SK-N-SH treated with all-trans-retinoic acid at 6 μM for 48 hours (cell line): ENCODE measurements around the gene VAV3.

Source experiments
- ATAC-seq: fragments of 200-7000 bp; cut with Tn5 transposase; 3 replicates; pipeline ENCODE4 v1.9.1; 2020; ENCODE audit warnings: mild to moderate bottlenecking, moderate library complexity
- CSDC2 ChIP-seq: fragments of 250-450 bp; sonication (Bioruptor Pico); IDR thresholded peaks from 2 replicates; pipeline ENCODE4 v1.5.0; 2020; ENCODE audit warnings: mild to moderate bottlenecking, moderate library complexity
- ESRRG ChIP-seq: fragments of 250-450 bp; sonication (Bioruptor Pico); IDR thresholded peaks from 2 replicates; pipeline ENCODE4 v1.6.1; 2021; ENCODE audit warnings: mild to moderate bottlenecking
- GLIS3 ChIP-seq: fragments of 250-450 bp; sonication (Bioruptor Pico); IDR thresholded peaks from 2 replicates; pipeline ENCODE4 v1.5.0; 2020; ENCODE audit warnings: mild to moderate bottlenecking, moderate library complexity
- ISL1 ChIP-seq: fragments of 250-450 bp; sonication (Bioruptor Pico); IDR thresholded peaks from 2 replicates; pipeline ENCODE4 v2.1.2; 2022; ENCODE audit warnings: mild to moderate bottlenecking, moderate library complexity
- OSR1 ChIP-seq: fragments of 250-450 bp; sonication (Bioruptor Pico); IDR thresholded peaks from 2 replicates; pipeline ENCODE4 v1.8.0; 2022; ENCODE audit warnings: moderate library complexity, mild to moderate bottlenecking, inconsistent platforms
- PPARA ChIP-seq: fragments of 250-450 bp; sonication (Bioruptor Pico); IDR thresholded peaks from 2 replicates; pipeline ENCODE4 v1.5.0; 2020; ENCODE audit warnings: mild to moderate bottlenecking, borderline replicate concordance
- RARB ChIP-seq: fragments of 250-450 bp; sonication (Bioruptor Pico); IDR thresholded peaks from 2 replicates; pipeline ENCODE4 v1.8.0; 2021; ENCODE audit warnings: mild to moderate bottlenecking, moderate library complexity
- TCF4 ChIP-seq: fragments of 250-450 bp; sonication (Bioruptor Pico); IDR thresholded peaks from 2 replicates; pipeline ENCODE4 v1.8.0; 2021; ENCODE audit warnings: mild to moderate bottlenecking, moderate library complexity, borderline replicate concordance
- ZC3H10 ChIP-seq: fragments of 250-450 bp; sonication (Bioruptor Pico); IDR thresholded peaks from 2 replicates; pipeline ENCODE4 v1.5.1; 2021; ENCODE audit warnings: mild to moderate bottlenecking, moderate library complexity
- ZFP3 ChIP-seq: fragments of 250-450 bp; sonication (Bioruptor Pico); IDR thresholded peaks from 2 replicates; pipeline ENCODE4 v1.5.0; 2020; ENCODE audit warnings: mild to moderate bottlenecking, moderate library complexity
- ZFP30 ChIP-seq: fragments of 450-650 bp; formaldehyde crosslinking; IDR thresholded peaks from 2 replicates; pipeline ENCODE4 v1.5.0; 2022; ENCODE audit warnings: mild to moderate bottlenecking, moderate library complexity
- ZNF565 ChIP-seq: fragments of 450-650 bp; formaldehyde crosslinking; conservative IDR thresholded peaks from 2 replicates; pipeline ENCODE4 v1.5.0; 2020; ENCODE audit warnings: low read depth, mild to moderate bottlenecking, moderate library complexity
- ZNF70 ChIP-seq: fragments of 450-650 bp; formaldehyde crosslinking; IDR thresholded peaks from 2 replicates; pipeline ENCODE4 v1.5.0; 2020; ENCODE audit warnings: mild to moderate bottlenecking, moderate library complexity
- TF ChIP-seq, protein P1 (sequence below): fragments of 250-450 bp; sonication (Bioruptor Pico); IDR thresholded peaks from 2 replicates; pipeline ENCODE4 v1.8.0; 2020; ENCODE audit warnings: mild to moderate bottlenecking, moderate library complexity, borderline replicate concordance
- TF ChIP-seq, protein P2 (sequence below): fragments of 250-450 bp; sonication (Bioruptor Pico); IDR thresholded peaks from 2 replicates; pipeline ENCODE4 v1.5.0; 2020; ENCODE audit warnings: mild to moderate bottlenecking, moderate library complexity
- TF ChIP-seq, protein P3 (sequence below): fragments of 250-450 bp; sonication (Bioruptor Pico); IDR thresholded peaks from 2 replicates; pipeline ENCODE4 v1.5.1; 2021; ENCODE audit warnings: mild to moderate bottlenecking, moderate library complexity
- TF ChIP-seq, protein P4 (sequence below): fragments of 250-450 bp; sonication (Bioruptor Pico); IDR thresholded peaks from 2 replicates; pipeline ENCODE4 v1.5.1; 2020; ENCODE audit warnings: low read depth, mild to moderate bottlenecking, moderate library complexity

VAV3 gene

DNA sequence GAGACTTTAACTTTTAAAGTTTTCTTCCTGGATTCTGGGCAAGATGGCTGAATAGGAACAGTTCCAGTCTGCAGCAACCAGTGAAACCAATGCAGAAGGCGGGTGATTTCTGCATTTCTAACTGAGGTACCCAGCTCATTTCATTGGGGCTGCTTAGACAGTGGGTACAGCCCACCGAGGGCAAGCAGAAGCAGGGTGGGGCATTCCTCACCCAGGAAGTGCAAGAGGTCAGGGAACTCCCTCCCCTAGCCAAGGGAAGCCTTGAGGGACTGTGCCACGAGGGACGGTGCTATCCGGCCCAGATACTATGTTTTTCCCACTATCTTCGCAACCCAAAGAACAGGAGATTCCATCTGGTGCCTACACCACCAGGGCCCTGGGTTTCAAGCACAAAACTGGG is 121.0 kb downstream of the VAV3 start (continued):
- TF ChIP-seq, protein P1, sequence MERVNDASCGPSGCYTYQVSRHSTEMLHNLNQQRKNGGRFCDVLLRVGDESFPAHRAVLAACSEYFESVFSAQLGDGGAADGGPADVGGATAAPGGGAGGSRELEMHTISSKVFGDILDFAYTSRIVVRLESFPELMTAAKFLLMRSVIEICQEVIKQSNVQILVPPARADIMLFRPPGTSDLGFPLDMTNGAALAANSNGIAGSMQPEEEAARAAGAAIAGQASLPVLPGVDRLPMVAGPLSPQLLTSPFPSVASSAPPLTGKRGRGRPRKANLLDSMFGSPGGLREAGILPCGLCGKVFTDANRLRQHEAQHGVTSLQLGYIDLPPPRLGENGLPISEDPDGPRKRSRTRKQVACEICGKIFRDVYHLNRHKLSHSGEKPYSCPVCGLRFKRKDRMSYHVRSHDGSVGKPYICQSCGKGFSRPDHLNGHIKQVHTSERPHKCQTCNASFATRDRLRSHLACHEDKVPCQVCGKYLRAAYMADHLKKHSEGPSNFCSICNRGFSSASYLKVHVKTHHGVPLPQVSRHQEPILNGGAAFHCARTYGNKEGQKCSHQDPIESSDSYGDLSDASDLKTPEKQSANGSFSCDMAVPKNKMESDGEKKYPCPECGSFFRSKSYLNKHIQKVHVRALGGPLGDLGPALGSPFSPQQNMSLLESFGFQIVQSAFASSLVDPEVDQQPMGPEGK (CRISPR knock-in tag) = no peak
- TF ChIP-seq GLIS3 (CRISPR knock-in tag) (no peak), ZC3H10 (no peak)
- TF ChIP-seq, all 23 proteins: peak for 0

DNA sequence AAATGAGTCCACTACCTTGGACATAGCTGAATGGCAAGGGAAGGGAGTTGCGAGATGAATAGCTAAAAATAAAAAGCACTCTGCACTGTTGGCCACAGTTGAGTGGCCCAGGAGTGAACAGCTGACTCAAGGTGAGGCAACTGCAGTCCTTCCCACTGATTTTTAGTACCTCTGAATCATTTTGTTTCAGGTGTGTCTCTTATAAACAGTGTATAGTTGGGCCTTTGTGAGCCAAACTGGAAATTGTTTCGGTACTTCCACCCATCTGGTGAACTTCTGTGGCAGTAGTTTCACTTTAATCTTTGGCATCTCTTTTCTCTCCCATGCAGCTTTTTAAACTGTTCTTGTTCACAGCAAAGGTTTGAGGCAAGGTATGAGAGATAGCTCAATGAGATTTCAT is 122.7 kb downstream of the VAV3 start:
- ATAC-seq = no peak
- TF ChIP-seq ISL1 (CRISPR knock-in tag) (no peak), ZNF565 (CRISPR knock-in tag) (no peak), ZFP30 (CRISPR knock-in tag) (no peak), ZC3H10 (no peak), RARB (CRISPR knock-in tag) (no peak)
- TF ChIP-seq, protein P2, sequence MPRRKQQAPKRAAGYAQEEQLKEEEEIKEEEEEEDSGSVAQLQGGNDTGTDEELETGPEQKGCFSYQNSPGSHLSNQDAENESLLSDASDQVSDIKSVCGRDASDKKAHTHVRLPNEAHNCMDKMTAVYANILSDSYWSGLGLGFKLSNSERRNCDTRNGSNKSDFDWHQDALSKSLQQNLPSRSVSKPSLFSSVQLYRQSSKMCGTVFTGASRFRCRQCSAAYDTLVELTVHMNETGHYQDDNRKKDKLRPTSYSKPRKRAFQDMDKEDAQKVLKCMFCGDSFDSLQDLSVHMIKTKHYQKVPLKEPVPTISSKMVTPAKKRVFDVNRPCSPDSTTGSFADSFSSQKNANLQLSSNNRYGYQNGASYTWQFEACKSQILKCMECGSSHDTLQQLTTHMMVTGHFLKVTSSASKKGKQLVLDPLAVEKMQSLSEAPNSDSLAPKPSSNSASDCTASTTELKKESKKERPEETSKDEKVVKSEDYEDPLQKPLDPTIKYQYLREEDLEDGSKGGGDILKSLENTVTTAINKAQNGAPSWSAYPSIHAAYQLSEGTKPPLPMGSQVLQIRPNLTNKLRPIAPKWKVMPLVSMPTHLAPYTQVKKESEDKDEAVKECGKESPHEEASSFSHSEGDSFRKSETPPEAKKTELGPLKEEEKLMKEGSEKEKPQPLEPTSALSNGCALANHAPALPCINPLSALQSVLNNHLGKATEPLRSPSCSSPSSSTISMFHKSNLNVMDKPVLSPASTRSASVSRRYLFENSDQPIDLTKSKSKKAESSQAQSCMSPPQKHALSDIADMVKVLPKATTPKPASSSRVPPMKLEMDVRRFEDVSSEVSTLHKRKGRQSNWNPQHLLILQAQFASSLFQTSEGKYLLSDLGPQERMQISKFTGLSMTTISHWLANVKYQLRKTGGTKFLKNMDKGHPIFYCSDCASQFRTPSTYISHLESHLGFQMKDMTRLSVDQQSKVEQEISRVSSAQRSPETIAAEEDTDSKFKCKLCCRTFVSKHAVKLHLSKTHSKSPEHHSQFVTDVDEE (CRISPR knock-in tag) = no peak

DNA sequence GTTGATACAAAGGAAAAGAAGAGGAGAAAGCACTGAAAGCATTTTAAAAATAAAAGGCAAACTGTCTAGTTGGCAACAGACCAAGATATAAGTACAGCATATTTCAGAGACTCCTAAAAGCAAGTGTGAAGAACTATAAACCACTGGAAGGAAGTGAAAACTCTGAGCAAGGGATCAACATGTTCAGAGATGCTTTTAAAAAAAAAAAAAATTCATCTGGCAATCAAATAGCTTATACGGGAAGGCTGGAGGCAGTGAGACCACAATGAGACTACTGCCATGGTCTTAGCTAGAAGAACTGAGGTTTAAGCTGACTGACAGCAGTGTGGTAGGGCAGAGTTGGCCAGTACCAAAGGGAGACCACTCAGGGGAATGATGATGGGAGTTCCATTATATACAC is 124.3 kb downstream of the VAV3 start:
- TF ChIP-seq, protein P3, sequence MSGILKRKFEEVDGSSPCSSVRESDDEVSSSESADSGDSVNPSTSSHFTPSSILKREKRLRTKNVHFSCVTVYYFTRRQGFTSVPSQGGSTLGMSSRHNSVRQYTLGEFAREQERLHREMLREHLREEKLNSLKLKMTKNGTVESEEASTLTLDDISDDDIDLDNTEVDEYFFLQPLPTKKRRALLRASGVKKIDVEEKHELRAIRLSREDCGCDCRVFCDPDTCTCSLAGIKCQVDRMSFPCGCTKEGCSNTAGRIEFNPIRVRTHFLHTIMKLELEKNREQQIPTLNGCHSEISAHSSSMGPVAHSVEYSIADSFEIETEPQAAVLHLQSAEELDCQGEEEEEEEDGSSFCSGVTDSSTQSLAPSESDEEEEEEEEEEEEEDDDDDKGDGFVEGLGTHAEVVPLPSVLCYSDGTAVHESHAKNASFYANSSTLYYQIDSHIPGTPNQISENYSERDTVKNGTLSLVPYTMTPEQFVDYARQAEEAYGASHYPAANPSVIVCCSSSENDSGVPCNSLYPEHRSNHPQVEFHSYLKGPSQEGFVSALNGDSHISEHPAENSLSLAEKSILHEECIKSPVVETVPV = no peak
- no peak for TF ChIP-seq ZNF70
- TF ChIP-seq, protein P1 (CRISPR knock-in tag) = no peak
- TF ChIP-seq, protein P4, sequence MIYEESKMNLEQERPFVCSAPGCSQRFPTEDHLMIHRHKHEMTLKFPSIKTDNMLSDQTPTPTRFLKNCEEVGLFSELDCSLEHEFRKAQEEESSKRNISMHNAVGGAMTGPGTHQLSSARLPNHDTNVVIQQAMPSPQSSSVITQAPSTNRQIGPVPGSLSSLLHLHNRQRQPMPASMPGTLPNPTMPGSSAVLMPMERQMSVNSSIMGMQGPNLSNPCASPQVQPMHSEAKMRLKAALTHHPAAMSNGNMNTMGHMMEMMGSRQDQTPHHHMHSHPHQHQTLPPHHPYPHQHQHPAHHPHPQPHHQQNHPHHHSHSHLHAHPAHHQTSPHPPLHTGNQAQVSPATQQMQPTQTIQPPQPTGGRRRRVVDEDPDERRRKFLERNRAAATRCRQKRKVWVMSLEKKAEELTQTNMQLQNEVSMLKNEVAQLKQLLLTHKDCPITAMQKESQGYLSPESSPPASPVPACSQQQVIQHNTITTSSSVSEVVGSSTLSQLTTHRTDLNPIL = no peak
- TF ChIP-seq, all 23 proteins: peak for 0
- ATAC-seq = no peak

DNA sequence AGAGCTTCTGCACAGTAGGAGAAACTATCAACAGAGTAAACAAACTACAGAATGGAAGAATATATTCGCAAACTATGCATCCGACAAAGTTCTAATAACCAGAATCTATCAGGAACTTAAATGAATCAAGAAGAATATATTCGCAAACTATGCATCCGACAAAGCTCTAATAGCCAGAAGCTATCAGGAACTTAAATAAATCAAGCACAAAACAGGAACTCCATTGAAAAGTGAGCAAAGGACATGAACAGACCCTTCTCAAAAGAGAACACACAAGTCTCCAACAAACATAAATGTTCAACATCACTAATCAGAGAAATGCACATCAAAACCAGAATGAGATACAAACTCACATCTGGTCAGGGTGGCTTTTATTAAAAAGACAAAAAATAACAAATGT is 126.9 kb downstream of the VAV3 start:
- TF ChIP-seq CSDC2 (CRISPR knock-in tag) (no peak), PPARA (CRISPR knock-in tag) (no peak), OSR1 (CRISPR knock-in tag) (no peak), ZFP3 (no peak), ZFP30 (CRISPR knock-in tag) (no peak), ESRRG (CRISPR knock-in tag) (no peak), TCF4 (no peak)
- TF ChIP-seq, protein P1 (CRISPR knock-in tag) = no peak
- no peak for ATAC-seq
